ENCODE measurements around the gene RFTN1. TPM values are rescaled to one million over a fixed set of nuclear protein-coding genes. Genes with fewer than 3 reads are reported as not detected.

Gene RFTN1
- total and polyA plus RNA-seq, 7 donors: 10.9 to 26.4 (median 22.2) TPM

DNA sequence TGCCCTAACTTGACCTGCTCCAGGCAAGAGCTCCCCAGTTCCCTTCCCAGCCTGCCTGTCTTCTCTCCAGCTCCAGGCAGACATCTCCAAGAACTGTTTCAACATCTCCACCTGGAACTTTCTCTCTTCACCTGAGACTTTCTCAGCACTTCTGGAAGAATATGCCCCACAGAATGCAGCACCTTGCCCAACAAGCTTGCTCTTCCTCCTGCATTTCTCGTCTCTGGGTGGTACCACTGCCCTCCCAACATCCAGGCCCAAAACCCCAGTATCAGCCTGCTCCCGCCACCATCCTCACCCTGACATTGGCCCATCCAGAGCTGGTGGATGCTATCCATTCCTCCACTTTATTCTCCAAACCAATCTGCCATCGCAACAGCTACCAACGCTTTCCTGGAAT lies 8.8 kb downstream of the RFTN1 start:
- WGBS, 2 donors: 77 to 92% methylated on average over 4 of the region's 4 CpGs
- H3K27ac ChIP-seq: no peak overlapping the region
- no peaks in the 10 kb centered on the region for H3K27me3 ChIP-seq
- no peaks in the 10 kb centered on the region for H3K9me3 ChIP-seq
- H3K4me3 ChIP-seq: no peak overlapping the region
- no peaks in the 10 kb centered on the region for H3K4me1 ChIP-seq
- intact Hi-C loops (cut with DNase I): no loop called here
- TF ChIP-seq POLR2A (IDR thresholded peaks at IDR 0.05) (no peak), POLR2AphosphoS5 (IDR thresholded peaks at IDR 0.05) (no peak), EP300 (IDR thresholded peaks at IDR 0.05) (no peak)
- TF ChIP-seq, protein P1, sequence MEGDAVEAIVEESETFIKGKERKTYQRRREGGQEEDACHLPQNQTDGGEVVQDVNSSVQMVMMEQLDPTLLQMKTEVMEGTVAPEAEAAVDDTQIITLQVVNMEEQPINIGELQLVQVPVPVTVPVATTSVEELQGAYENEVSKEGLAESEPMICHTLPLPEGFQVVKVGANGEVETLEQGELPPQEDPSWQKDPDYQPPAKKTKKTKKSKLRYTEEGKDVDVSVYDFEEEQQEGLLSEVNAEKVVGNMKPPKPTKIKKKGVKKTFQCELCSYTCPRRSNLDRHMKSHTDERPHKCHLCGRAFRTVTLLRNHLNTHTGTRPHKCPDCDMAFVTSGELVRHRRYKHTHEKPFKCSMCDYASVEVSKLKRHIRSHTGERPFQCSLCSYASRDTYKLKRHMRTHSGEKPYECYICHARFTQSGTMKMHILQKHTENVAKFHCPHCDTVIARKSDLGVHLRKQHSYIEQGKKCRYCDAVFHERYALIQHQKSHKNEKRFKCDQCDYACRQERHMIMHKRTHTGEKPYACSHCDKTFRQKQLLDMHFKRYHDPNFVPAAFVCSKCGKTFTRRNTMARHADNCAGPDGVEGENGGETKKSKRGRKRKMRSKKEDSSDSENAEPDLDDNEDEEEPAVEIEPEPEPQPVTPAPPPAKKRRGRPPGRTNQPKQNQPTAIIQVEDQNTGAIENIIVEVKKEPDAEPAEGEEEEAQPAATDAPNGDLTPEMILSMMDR (IDR thresholded peaks at IDR 0.05): no peak
- no peaks in the 10 kb centered on the region for H3K36me3 ChIP-seq
- no peak for DNase-seq

DNA sequence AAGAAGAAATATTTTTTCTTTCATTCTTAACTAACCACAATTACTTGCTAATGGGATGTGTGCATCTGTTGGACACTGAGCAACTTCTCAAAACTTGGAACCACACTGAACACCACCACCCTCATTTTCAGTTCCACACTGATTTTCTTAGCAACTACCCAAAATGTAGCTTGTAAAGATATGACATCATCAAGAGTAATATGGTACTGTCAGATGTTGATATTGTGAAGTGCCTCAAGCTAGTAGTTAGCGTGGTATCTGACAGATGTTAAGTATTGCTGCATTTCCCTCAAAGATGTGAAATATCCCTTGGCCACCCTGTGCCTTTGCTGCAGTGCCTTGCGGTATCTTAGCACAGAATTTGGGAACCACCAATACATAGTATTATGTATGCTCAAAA lies 9.3 kb downstream of the RFTN1 start:
- Histone ChIP-seq H3K27me3 (no peaks in the 10 kb centered on the region), H3K4me1 (no peaks in the 10 kb centered on the region), H3K36me3 (no peaks in the 10 kb centered on the region), H3K27ac (no peak overlapping the region), H3K9me3 (no peaks in the 10 kb centered on the region), H3K4me3 (no peak overlapping the region)
- intact Hi-C loops (cut with DNase I): no loop called here
- TF ChIP-seq, protein P1 (IDR thresholded peaks at IDR 0.05): no peak
- DNase-seq: no peak
- 71 to 72% methylated on average over 2 of the region's 2 CpGs for WGBS, 2 donors

DNA sequence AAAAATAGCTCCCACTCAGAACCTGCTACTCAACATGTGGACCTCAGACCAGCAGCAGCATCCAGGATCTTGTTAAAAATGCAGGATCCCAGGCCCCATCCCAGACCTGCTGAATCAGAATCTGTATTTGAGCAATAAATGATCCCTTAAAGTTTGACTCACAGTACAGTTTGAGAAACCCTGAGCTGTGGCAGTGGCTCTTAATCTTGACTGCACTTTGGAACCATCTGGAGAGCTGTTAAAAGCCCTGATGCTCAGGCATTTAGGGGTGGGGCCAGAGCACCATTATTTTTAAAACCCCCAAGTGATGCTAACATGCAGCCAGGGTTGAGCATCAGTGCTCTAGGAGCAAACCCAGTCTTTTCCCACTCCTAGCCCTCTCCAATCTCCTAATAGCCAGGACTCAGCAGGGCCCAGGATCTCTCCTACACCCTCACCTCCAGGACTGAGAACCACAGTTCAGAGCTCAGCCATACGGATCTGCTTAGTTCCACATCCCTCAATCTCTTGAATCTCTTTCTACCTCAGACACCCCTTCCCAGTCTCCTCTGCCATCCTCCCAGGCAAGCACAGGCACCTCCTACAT lies 10.2 kb downstream of the RFTN1 start:
- Histone ChIP-seq H3K9me3 (no peaks in the 10 kb centered on the region), H3K27ac (no peak overlapping the region), H3K4me3 (no peak overlapping the region), H3K4me1 (no peaks in the 10 kb centered on the region), H3K27me3 (no peaks in the 10 kb centered on the region), H3K36me3 (no peaks in the 10 kb centered on the region)
- 57 to 81% methylated on average over 1 of the region's 1 CpG for WGBS, 2 donors
- TF ChIP-seq POLR2AphosphoS5 (IDR thresholded peaks at IDR 0.05): no peak
- TF ChIP-seq POLR2A (IDR thresholded peaks at IDR 0.05): no peak
- no peak for DNase-seq
- intact Hi-C loops (cut with DNase I): no loop called here

DNA sequence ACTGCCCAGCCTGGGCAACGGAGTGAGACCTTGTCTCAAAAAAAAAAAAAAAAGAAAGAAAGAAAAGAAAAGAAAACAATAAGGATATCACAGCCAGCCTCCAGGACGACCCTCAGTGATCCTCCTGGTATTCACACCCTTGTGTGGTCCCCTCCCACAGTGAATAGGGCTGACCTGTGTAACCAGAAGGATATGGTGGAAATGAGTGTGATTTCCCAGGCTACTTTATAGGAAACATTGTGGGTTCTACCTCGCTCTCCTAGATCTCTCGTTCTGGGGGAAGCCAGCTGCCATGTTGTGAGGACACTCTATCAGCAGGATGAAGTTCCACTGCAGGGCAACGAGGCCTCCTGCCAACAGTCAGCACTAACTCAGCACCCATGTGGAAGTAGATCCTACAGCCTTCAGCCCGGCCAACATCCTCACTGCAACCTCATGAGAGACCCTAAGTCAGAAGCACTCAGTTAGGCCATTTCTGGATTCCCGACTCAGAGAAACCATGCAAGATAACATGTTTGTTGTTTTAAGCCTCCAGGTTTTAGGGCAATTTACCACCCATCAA lies 11.1 kb downstream of the RFTN1 start:
- Histone ChIP-seq H3K36me3 (no peaks in the 10 kb centered on the region), H3K4me3 (no peak overlapping the region), H3K4me1 (no peaks in the 10 kb centered on the region), H3K9me3 (no peaks in the 10 kb centered on the region), H3K27ac (no peak overlapping the region), H3K27me3 (no peaks in the 10 kb centered on the region)
- DNase-seq: no peak
- TF ChIP-seq POLR2AphosphoS5 (IDR thresholded peaks at IDR 0.05) (no peak), EP300 (IDR thresholded peaks at IDR 0.05) (no peak), POLR2A (IDR thresholded peaks at IDR 0.05) (no peak)
- TF ChIP-seq, protein P1 (IDR thresholded peaks at IDR 0.05): no peak
- intact Hi-C loops (cut with DNase I): no loop called here
- WGBS, 2 donors: 76 to 85% methylated on average over 7 of the region's 7 CpGs

DNA sequence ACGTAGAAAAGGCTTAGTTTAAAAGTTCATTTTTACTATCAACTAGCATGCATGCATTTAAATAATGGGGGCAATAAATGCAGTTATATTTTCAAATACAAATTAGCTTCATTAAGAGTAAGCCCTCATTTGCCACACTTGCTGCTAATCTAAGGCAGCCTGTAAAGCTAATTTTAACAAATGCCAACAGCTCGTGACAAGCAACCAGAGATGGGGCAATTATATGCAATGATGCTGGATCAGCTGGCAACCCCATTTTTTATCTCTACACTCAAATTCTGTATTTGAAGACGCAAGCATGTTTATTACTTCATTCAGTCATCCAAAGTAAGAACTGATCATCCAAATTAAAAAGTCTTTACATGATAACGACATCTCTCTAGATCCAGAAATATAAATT lies 12.1 kb downstream of the RFTN1 start:
- Histone ChIP-seq H3K27ac (no peak overlapping the region), H3K27me3 (no peaks in the 10 kb centered on the region), H3K9me3 (no peaks in the 10 kb centered on the region), H3K4me1 (no peaks in the 10 kb centered on the region), H3K36me3 (no peaks in the 10 kb centered on the region), H3K4me3 (no peak overlapping the region)
- no peak for TF ChIP-seq POLR2AphosphoS5 (IDR thresholded peaks at IDR 0.05)
- 82 to 86% methylated on average over 4 of the region's 4 CpGs for WGBS, 2 donors
- intact Hi-C loops (cut with DNase I): no loop called here
- DNase-seq: no peak

DNA sequence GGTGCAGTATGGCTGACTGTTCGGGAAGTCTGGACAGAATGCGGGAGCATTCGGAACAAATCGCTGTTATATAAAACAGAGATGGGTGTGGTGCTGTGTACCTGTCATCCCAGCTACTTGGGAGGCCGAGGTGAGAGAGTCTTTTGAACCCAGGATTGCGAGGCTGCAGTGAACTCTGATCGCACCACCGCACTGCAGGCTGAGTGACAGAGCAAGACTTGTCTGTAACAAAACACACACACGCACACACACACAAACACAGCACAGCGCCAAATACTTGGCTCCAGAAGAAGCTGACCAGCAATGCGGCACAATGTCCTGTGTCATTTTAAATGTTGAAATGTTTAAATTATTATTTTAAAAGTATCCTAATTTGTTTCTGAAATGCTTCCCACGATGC lies 12.6 kb downstream of the RFTN1 start:
- no peaks in the 10 kb centered on the region for H3K9me3 ChIP-seq
- 86 to 94% methylated on average over 12 of the region's 12 CpGs for WGBS, 2 donors
- TF ChIP-seq POLR2A (IDR thresholded peaks at IDR 0.05): no peak
- TF ChIP-seq POLR2AphosphoS5 (IDR thresholded peaks at IDR 0.05): no peak
- TF ChIP-seq EP300 (IDR thresholded peaks at IDR 0.05): no peak
- TF ChIP-seq, protein P1 (IDR thresholded peaks at IDR 0.05): no peak
- no peaks in the 10 kb centered on the region for H3K36me3 ChIP-seq
- DNase-seq: no peak
- no peaks in the 10 kb centered on the region for H3K27me3 ChIP-seq
- no peak overlapping the region for H3K4me3 ChIP-seq
- no peaks in the 10 kb centered on the region for H3K4me1 ChIP-seq
- intact Hi-C loops (cut with DNase I): no loop called here
- no peak overlapping the region for H3K27ac ChIP-seq

Data from sigmoid colon (tissue), 7 donors.